ENCODE measurements around the gene MRPL4.
"Not testable (repeated sequence)": the region's sequence is repeated elsewhere in the genome, so short reads cannot be mapped to it uniquely, and the experiment has no call there.

Gene MRPL4

DNA sequence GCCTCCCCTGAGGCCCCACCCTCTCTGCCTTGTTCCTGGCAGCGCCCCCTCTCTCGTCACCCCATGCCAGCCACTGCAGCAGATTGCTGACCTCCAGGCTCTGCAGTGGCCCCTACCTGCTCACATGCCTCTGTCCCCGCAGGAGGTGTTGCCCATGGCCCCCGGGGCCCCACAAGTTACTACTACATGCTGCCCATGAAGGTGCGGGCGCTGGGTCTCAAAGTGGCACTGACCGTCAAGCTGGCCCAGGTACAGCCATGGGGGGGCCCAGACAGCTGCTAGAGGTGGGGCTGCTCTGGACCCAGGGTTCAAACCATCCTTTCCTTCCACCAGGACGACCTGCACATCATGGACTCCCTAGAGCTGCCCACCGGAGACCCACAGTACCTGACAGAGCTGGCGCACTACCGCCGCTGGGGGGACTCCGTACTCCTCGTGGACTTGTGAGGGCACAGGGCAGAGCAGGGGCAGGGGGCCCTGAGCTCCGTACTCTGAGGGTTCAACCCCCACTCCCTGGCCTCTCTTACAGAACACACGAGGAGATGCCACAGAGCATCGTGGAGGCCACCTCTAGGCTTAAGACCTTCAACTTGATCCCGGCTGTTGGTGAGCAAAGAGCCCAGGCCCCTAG is 6.2 kb downstream of the MRPL4 start:
- no peak overlapping the region for H3K4me3 ChIP-seq (ENCODE audit: low read depth, low read length)
- no peak for DNase-seq (ENCODE audit: low read depth)

DNA sequence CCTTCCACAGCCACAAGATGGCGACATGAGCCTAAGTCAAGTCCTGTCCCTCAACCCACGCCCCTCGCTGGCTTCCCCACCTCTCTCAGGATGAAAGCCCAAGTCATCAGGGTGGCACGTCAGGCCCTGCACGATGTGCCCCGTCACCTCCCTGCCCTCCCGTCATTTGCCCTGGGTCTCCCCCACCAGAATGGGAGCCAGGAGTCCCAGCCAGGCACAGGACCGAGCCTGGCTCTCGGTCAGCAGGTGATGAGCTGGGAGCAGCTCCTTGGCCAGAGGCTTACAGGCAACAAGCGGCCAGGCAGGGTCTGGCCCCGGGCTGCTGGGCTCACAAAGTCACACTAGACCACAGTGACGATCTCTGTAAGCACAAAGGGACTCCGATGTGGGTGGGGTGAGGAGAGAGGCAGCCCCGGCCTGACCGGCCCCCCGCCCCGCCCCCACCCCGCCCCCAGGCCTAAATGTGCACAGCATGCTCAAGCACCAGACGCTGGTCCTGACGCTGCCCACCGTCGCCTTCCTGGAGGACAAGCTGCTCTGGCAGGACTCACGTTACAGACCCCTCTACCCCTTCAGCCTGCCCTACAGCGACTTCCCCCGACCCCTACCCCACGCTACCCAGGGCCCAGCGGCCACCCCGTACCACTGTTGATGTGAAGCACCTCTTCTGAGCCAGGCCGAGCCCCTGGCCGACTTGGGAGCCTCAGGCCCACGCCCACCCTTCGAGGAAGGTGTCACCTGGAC is 7.3 kb downstream of the MRPL4 start:
- no peak overlapping the region for H3K4me3 ChIP-seq (ENCODE audit: low read depth, low read length)

DNA sequence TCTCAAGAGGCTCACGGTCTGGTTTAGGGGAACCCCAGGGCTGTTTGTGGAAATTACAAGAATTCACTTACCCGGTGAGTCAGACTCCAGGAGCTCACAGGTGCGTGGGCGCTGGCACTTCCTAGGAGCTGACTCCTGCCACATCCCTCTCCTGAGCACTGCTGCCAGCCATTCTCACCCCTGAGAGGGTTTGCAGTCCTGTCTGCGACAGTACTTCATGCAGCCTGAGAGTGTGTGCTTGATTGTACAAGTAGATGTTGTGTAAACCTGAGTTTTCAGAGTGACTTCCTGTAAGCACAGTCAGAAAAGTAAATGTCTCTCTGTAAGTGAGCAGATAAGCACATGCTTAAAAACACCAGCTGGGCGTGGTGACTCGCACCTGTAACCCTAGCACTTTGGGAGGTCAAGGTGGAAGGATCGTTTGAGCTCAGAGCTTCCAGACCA is 8.1 kb downstream of the MRPL4 start:
- H3K4me3 ChIP-seq (ENCODE audit: low read depth, low read length): no peak overlapping the region
- DNase-seq (ENCODE audit: low read depth): no peak

More for the DNA sequence above, 7.3 kb downstream of the MRPL4 start:
- DNase-seq (ENCODE audit: low read depth): peak; percentile 26

- DNase-seq (ENCODE audit: low read depth): no peak
- H3K4me3 ChIP-seq (ENCODE audit: low read depth, low read length): no peak overlapping the region
Measured at GRCh38 chr19:10262771-10263170, 10.8 kb downstream of the MRPL4 start.

DNA sequence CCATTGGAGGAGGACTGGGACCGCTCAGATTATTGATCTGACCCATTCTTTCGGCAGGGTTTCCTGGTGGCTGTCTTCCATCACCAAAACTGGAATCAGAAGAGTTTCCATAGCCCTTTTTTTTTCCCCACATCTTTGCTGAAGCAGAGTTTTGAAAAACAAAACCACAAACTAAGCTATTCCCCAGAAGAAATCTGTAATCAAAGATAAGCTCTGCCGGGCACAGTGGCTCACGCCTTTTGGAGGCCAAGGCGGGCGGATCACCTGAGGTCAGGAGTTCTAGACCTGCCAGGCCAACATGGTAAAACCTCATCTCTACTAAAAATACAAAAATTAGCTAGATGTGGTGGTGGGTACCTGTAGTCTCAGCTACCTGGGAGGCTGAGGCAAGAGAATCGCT is 14.7 kb downstream of the MRPL4 start:
- no peak for DNase-seq (ENCODE audit: low read depth)
- H3K4me3 ChIP-seq (ENCODE audit: low read depth, low read length): no peak overlapping the region

DNA sequence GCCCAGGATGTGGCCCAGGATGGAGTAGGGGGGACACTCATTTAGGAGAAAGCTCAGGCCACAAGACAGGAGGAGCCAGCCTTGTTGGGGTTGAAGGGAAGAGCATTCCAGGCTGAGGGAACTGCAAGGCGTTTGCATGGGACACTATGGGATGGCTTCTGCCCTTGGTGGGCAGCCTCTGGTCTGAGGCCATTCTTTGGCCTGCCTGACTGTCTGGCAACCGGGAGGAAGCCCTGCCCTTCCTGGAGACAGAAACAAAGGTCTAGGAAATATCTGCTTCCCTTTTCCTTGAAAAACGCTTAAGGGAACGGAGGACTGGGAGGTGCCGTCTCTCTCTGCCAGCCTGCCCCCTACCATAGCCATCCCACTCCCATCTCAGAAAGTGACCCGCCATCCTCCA is 16.1 kb downstream of the MRPL4 start:
- no peak overlapping the region for H3K4me3 ChIP-seq (ENCODE audit: low read depth, low read length)
- no peak for DNase-seq (ENCODE audit: low read depth)

DNA sequence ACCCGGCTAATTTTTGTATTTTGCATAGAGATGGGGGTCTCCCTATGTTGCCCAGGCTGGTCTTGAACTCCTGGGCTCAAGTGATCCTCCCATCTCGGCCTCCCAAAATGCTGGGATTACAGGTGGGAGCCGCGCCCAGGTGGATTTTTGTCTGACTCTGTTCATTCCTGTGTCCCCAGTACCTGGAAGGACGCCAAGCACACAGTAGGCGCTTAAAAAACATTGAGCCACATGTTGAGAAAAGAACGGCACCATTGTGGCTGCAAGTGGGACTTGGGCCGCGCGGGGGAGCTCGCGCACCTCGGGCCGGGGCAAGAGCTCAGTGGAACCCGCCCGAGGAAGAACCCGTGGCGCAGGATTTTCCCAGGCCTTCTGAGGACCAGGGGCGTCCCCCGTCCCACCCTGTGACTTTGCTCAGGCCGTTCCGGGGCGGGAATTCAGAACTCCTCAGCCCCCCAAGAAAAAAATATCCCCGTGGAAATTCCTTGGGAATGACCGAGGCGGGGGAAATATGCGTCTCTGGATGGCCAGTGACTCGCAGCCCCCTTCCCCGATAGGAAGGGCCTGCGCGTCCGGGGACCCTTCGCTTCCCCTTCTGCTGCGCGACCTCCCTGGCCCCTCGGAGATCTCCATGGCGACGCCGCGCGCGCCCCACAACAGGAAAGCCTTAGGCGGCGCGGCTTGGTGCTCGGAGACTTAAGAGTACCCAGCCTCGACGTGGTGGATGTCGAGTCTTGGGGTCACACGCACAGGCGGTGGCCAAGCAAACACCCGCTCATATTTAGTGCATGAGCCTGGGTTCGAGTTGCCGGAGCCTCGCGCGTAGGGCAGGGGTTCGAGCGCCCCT is 17.5 kb downstream of the MRPL4 start:
- H3K4me3 ChIP-seq (ENCODE audit: low read depth, low read length): peak overlapping the region; percentile 40
- no peak for DNase-seq (ENCODE audit: low read depth)

GRCh38 chr19:10270180-10270615 is 18.2 kb downstream of the MRPL4 start:
- DNase-seq (ENCODE audit: low read depth): no peak
- peak overlapping the region; percentile 40 for H3K4me3 ChIP-seq (ENCODE audit: low read depth, low read length)

DNA sequence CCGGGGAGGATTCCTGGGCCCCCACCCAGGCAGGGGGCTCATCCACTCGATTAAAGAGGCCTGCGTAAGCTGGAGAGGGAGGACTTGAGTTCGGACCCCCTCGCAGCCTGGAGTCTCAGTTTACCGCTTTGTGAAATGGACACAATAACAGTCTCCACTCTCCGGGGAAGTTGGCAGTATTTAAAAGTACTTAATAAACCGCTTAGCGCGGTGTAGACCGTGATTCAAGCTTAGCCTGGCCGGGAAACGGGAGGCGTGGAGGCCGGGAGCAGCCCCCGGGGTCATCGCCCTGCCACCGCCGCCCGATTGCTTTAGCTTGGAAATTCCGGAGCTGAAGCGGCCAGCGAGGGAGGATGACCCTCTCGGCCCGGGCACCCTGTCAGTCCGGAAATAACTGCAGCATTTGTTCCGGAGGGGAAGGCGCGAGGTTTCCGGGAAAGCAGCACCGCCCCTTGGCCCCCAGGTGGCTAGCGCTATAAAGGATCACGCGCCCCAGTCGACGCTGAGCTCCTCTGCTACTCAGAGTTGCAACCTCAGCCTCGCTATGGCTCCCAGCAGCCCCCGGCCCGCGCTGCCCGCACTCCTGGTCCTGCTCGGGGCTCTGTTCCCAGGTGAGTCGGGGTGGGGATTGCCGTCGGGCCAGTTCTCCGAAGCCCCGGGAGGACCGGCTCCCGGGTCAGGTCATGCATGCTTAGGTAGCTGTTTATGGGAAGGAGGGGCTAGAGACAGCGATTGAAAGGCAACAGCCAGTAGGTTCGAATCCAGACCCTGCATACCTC is 18.8 kb downstream of the MRPL4 start, which contains the start of gene ICAM1:
Gene ICAM1 (plus strand): TSS at position 505 of the 779 bp plus-strand sequence. CDS start 40 bp downstream, at position 545.
- DNase-seq (ENCODE audit: low read depth): no peak
- H3K4me3 ChIP-seq (ENCODE audit: low read depth, low read length): peak within 1 kb of the TSS; percentile 40

GRCh38 chr19:10271543-10272086 is 19.6 kb downstream of the MRPL4 start:
- DNase-seq (ENCODE audit: low read depth): no peak
- peak overlapping the region; percentile 40 for H3K4me3 ChIP-seq (ENCODE audit: low read depth, low read length)

DNA sequence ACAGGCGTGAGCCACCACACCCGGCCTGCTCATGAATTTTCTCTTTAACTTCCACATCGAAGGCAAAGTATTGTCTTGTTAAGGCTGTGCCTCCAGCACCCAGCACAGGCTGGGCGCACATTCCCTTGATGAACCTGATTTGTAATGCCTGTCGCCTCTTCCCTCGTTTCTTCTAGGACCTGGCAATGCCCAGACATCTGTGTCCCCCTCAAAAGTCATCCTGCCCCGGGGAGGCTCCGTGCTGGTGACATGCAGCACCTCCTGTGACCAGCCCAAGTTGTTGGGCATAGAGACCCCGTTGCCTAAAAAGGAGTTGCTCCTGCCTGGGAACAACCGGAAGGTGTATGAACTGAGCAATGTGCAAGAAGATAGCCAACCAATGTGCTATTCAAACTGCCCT is 22.6 kb downstream of the MRPL4 start:
- H3K4me3 ChIP-seq (ENCODE audit: low read depth, low read length): no peak overlapping the region
- no peak for DNase-seq (ENCODE audit: low read depth)

DNA sequence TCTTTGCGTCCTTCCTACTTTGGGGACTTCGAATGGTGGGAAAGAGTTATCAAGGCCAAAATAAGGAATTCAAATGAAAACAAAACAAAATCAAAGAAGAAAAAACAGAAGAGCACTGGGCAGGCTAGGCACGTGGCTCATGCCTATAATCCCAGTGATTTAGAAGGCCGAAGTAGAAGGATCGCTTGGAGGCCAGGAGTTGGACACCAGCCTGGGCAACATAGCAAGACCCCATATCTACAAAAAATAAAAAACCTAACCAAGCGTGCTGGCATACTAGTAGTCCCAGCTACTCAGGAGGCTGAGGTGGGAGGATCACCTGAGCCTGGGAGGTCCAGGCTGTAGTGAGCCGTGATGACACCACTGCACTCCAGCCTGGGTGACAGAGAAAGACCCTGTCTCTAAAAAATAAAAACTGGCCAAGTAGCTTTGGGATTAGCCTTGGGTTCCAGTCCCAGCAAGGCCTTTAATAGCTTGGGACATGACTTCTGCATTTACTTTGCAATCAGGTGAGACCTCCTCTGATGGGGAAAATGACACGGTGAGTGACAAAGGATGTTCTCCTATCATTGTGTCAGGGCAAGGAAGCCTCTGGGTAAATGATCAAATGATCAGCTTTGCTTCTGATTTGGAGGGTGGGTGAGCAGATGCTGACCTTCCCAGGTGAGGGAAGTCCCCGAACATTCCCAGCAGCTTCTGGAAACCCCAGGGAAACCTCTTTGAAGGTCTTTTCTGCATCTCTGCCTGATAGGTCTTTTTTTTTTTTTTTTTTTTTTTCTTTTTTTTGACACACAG is 26.0 kb downstream of the MRPL4 start:
- DNase-seq (ENCODE audit: low read depth): no peak
- no peak overlapping the region for H3K4me3 ChIP-seq (ENCODE audit: low read depth, low read length)

GRCh38 chr19:10278935-10279334 is 26.9 kb downstream of the MRPL4 start:
- no peak overlapping the region for H3K4me3 ChIP-seq (ENCODE audit: low read depth, low read length)
- DNase-seq (ENCODE audit: low read depth): no peak

- H3K4me3 ChIP-seq (ENCODE audit: low read depth, low read length): no peak overlapping the region
- no peak for DNase-seq (ENCODE audit: low read depth)
Measured at GRCh38 chr19:10279737-10280442, 27.9 kb downstream of the MRPL4 start.

DNA sequence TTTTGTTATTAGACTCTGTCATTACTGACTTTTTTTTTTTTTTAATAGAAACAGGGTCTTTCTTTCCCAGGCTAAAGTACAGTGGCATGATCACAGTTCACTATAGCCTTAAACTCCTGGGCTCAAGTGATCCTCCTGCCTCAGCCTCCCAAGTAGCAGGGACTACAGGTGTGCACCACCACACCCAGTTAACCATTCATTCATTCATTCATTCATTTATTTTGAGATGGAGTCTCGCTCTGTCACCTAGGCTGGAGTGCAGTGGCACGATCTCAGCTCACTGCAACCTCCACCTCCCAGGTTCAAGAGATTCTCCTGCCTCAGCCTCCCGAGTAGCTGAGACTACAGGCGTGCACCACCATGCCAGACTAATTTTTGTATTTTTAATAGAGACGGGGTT is 30.0 kb downstream of the MRPL4 start:
- DNase-seq (ENCODE audit: low read depth); H3K4me3 ChIP-seq (ENCODE audit: low read depth, low read length): not testable (repeated sequence)

GRCh38 chr19:10283301-10284064 is 31.5 kb downstream of the MRPL4 start:
- DNase-seq (ENCODE audit: low read depth): no peak
- H3K4me3 ChIP-seq (ENCODE audit: low read depth, low read length): no peak overlapping the region
